AG04449 (cell line): ENCODE data around the gene DCAF8.

ENCODE experiments used
- CTCF ChIA-PET: fragments of 350-600 bp; formaldehyde crosslinking; extraction: SDS; loops from one replicate; lab custom pipeline; 2021; ENCODE audit warnings: antibody characterized with exemption; lab: Yijun Ruan, JAX
- POLR2A ChIA-PET: fragments of 400-600, 350-600 bp; formaldehyde crosslinking; extraction: SDS; loops from one replicate; lab custom pipeline; 2020; ENCODE audit warnings: antibody characterized with exemption, inconsistent platforms; lab: Yijun Ruan, JAX
- DNase-seq: peaks from one replicate; pipeline ENCODE4 v3.0.0-alpha.2; 2010; ENCODE audit warnings: low read depth, low spot score
- H3K4me3 ChIP-seq: 2 replicates; pipeline ENCODE4 v1.5.1; 2011; ENCODE audit warnings: low read depth, mild to moderate bottlenecking, control low read depth, low read length
- CTCF ChIP-seq: IDR thresholded peaks from one replicate; pipeline ENCODE4 v1.5.1; 2011; ENCODE audit warnings: mild to moderate bottlenecking, moderate library complexity, low read length, control low read depth, inconsistent platforms; ENCODE audit not compliant: insufficient read depth; ENCODE audit errors: missing control alignments

DCAF8 gene

GRCh38 chr1:160186729-160187128 is 75.6 kb downstream of the DCAF8 start:
- POLR2A ChIA-PET, result no interaction called here
- no peak overlapping the region for H3K4me3 ChIP-seq
- CTCF ChIA-PET, result interaction anchor here (0.7 to 8.5 kb wide), 7 partner anchors 8 to 104 kb away, joined by 3 to 214 read pairs (median 3); partner anchors contain the start of gene PEA15
- no peak for TF ChIP-seq CTCF
- DNase-seq, result no peak

DNA sequence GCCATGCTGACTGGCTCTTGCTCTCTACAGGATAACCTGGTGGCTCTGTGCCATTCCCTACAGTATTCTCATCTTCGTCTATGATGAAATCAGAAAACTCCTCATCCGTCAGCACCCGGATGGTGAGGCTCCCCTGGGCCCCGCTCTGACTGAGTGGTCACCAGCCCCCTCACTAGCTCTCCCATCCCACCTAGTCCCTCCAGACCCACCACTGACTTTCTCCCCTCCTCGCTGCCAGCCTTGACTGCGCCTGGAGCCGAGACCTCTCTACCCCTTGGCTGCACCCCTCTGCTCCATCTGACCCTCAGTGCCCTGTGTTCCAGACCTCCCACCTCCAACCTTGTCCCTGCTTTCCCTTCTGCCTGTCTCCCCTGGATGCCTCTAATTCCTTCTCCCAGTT is 76.1 kb downstream of the DCAF8 start:
- CTCF ChIA-PET, result interaction anchor here (1.0 to 8.5 kb wide), 5 partner anchors 9 to 83 kb away, joined by 3 to 214 read pairs (median 5); partner anchors contain the start of gene PEA15
- POLR2A ChIA-PET, result no interaction called here
- no peak for DNase-seq
- no peak overlapping the region for H3K4me3 ChIP-seq
- no peak for TF ChIP-seq CTCF

GRCh38 chr1:160179336-160179735 is 83.0 kb downstream of the DCAF8 start:
- ChIA-PET POLR2A (no interaction called here), CTCF (interaction anchor here (1.3 to 6.2 kb wide), 2 partner anchors 10 to 13 kb away, joined by 5 to 49 read pairs; no protein-coding TSS in a partner anchor)
- TF ChIP-seq CTCF, result no peak
- DNase-seq, result no peak
- no peak overlapping the region for H3K4me3 ChIP-seq

GRCh38 chr1:160178731-160179130 is 83.6 kb downstream of the DCAF8 start:
- no peak for DNase-seq
- no peak overlapping the region for H3K4me3 ChIP-seq
- TF ChIP-seq CTCF, result no peak
- ChIA-PET POLR2A (no interaction called here), CTCF (interaction anchor here (1.3 to 6.2 kb wide), 2 partner anchors 11 to 13 kb away, joined by 5 to 49 read pairs; no protein-coding TSS in a partner anchor)

- ChIA-PET CTCF (interaction anchor here (1.3 kb wide), 1 partner anchor 15 kb away, joined by 3 read pairs; no protein-coding TSS in a partner anchor), POLR2A (no interaction called here)
- no peak overlapping the region for H3K4me3 ChIP-seq
- no peak for TF ChIP-seq CTCF
- DNase-seq, result no peak
These were observed 84.7 kb downstream of the DCAF8 start for GRCh38 chr1:160177667-160178066.

DNA sequence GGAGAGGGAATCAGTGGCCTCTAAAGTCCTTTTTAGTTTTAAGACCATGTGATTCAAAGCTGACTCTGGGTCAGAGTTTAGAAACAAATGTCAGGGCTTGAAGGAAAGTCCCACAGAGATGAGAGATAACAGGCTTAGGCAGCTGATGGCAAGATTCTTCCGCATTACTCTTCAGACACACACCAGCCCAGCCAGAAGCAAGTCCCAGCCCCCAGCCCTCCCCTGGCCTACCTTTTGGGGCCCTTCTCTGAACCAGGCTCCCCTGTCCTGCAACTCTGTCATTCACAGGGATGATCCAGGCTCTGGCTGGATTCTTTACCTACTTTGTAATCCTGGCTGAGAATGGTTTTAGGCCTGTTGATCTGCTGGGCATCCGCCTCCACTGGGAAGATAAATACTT is 85.1 kb downstream of the DCAF8 start:
- POLR2A ChIA-PET, result no interaction called here
- DNase-seq, result no peak
- no peak overlapping the region for H3K4me3 ChIP-seq
- TF ChIP-seq CTCF, result no peak
- CTCF ChIA-PET, result interaction anchor here (1.3 kb wide), 1 partner anchor 16 kb away, joined by 3 read pairs; no protein-coding TSS in a partner anchor
